HPDE6-E6E7 (cell line): ENCODE data around the gene FAM50A.
A peak's percentile ranks its signal among the peaks of the same experiment; 100 is the strongest.
"Not testable (repeated sequence)": the region's sequence is repeated elsewhere in the genome, so short reads cannot be mapped to it uniquely, and the experiment has no call there.

ENCODE experiments used
- DNase-seq: peaks from one replicate; pipeline ENCODE4 v3.0.0; 2011; ENCODE audit warnings: missing footprints; ENCODE audit errors: extremely low spot score

The FAM50A gene, protein sequence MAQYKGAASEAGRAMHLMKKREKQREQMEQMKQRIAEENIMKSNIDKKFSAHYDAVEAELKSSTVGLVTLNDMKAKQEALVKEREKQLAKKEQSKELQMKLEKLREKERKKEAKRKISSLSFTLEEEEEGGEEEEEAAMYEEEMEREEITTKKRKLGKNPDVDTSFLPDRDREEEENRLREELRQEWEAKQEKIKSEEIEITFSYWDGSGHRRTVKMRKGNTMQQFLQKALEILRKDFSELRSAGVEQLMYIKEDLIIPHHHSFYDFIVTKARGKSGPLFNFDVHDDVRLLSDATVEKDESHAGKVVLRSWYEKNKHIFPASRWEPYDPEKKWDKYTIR

DNA sequence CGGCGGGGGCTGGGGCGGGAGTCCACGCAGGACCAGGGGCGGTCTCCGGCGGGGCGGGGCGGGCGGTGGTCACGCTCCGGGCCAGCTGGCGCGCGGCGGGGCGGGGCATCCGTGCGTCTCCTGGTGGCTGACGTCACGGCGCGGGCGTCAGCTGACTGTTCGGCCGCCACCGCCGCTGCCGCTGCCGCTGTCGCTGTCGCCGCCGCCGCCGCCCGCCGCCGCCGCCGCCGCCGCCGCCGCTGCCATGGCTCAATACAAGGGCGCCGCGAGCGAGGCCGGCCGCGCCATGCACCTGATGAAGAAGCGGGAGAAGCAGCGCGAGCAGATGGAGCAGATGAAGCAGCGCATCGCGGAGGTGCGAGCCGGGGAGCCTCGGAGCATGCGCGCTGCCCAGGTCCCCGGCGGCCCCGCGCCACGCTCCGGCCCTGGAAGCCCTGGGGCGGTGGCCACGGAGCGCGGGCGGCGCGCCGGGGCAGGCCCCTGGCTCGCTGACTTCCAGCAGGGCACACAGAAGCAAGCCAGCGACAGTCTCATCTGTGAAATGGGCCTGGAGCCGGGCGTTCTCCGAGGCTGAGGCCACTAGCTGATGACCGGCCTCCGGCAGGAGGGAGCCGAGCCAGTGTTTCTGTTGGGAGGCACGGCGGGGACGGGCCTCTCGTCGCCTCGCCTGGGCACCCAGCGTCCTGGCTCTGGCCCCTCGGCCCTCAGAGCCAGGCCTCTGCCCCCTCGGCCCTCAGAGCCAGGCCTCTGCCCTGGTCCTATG is at the start of gene FAM50A:
FAM50A (plus strand) TSS at position 150 of the 763 bp plus-strand sequence; CDS start at position 245, 95 bp downstream.
- DNase-seq = peak; percentile 81

GRCh38 chrX:154396363-154396762 is 47.6 kb upstream of the FAM50A start:
- not testable (repeated sequence) for DNase-seq

DNA sequence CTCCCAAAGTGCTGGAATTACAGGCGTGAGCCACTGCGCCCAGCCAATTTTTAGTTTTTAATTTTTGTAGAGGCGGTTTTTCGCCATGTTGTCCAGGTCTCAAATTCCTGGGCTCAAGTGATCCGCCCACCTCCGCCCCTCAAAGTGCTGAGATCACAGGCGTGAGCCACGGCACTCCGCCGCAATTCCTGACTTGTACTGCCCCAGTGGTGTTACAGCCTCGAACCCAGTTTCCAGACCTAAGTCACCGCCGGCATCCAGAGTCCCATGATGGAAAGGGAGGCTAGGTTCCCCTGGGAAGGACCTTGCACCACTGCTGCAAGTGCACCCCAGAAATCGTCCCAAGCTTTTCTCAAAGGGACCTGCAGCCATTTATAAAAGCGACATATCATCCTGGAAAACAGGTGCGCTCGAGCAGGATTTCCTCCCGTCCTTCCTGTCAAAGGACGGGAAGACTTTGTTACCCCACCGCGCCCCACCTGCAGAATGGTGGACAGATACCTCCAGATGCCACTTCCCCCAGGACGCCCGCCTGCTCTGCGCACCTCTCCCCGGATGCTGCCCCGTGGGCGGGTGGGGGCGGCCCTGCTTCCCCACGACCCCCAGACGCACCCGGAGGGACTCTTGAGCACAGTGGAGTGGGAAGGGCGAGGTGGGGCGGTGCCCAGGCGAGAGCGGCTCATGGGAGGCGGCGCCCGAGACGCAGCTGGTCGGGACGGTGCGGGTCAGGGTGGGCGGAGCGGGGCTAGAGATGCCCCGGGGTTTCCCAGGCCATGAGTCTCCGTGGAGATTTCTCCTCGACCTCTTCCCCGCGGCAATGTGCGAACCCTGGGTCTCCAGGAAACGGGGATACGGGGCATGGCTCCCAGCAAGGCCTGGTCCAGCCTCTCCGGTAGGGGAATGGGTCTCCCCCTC is 46.7 kb upstream of the FAM50A start:
- peak; percentile 74 for DNase-seq

DNA sequence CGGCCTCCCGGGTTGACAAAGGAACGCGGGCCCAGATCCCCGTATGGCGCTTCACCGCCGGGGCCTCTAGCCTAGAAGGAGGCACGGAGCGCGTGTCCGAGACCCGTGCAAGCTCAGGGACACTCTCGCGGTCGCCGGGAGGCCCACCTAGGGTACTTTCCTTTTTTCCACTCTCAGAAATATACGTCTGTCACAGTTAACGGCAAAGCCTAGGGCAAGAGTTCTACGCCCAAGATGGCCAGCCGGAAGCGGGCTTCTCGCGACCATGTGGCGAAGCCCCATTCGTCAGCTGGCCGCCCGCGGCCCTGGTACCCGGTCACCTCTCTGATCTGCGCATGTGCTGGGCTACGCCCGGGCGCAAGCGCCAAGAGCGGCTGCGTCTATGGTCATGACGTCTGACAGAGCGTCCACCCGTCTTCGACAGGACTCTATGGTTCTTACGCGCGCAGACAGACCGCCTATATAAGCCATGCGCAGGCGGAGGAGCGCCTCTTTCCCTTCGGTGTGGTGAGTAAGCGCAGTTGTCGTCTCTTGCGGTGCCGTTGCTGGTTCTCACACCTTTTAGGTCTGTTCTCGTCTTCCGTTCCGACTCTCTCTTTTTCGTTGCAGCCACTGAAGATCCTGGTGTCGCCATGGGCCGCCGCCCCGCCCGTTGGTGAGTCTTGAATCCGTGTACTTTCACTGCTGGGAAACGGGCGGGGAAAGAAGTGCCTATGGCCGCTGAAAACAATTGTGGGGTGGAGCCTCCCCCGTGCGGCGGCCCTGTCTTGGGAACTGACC is 45.9 kb upstream of the FAM50A start, which contains the start of gene RPL10:
RPL10 (plus strand) TSS at position 490 of the 780 bp plus-strand sequence; CDS start at position 633, 143 bp downstream.
- DNase-seq = peak; percentile 100

DNA sequence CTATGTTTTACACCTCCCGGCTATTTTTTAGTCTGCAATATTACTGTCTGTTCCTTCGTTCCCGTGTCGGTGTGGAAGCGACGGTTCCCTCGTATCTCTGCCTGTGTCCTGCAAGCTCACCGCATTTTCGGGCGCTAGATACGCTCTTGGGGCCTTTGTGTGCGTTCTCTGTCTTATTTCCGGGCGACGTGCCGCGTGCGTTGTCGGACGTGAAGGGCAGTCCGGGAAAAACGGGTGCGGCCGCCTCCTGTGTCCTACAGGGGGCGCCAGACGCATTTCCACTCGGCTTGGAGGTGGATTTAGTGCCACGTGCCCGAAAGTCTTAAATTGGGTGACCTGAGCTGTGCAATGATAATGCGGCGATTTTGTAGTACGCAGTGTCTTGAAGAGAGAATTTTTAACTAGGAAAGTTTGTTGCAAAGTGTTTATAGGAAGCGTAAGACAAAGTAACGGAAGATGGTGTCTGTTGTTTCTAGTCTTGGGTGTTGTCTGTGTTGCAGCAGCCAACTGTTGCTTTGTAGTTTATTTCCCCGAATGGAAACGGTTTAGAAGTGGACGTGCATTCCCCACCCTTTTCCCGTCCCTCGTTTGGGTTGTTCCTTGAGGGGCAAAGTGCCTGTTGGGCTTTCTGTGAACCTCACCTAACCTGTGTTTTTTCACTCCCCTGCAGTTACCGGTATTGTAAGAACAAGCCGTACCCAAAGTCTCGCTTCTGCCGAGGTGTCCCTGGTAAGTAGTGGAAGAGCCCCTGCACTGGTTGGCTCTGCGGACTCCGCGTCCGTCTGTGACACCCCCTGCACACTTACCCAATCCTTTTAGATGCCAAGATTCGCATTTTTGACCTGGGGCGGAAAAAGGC is 45.0 kb upstream of the FAM50A start:
- no peak for DNase-seq

- DNase-seq = no peak
These were observed 44.2 kb upstream of the FAM50A start for GRCh38 chrX:154399527-154400368.

- DNase-seq = not testable (repeated sequence)
These were observed 43.5 kb upstream of the FAM50A start for GRCh38 chrX:154400369-154400817.

DNA sequence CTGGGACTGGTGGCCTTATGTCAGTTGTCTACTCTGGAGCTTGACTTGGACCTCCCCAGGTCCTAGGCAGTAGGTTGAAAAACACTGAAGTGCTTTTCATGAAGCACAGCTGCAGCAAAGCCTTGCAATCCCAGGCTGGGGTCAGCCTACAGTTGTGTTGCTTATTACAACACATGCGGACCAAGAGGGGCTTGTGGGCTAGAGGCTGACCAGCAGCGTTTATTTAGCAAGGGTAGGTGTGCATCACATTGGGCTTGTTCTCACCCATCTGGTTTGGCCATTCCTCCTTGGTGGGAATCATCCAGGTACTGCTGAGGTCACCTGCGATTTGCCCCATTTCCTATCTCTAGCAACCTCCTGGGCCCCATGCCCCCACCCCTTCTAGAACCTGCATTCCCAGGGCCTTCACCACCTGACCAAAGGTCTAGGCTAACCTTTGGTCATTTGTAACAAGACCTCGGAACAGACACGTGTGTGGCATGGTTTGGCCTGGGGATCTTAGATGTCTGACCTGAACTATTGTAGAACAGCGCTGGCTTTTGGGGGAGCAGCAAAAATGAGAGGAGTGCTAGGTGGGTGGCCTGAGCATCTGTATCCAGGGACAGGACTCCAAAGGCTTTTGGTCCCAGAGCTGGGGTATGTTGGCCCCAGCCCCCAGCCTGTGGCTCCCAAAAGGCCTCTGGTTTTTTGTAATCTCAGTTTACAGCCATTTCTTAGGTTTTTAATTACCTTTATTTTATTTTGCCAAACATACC is 42.7 kb upstream of the FAM50A start:
- DNase-seq = no peak

GRCh38 chrX:154401918-154402621 is 41.9 kb upstream of the FAM50A start:
- DNase-seq = peak; percentile 68

DNA sequence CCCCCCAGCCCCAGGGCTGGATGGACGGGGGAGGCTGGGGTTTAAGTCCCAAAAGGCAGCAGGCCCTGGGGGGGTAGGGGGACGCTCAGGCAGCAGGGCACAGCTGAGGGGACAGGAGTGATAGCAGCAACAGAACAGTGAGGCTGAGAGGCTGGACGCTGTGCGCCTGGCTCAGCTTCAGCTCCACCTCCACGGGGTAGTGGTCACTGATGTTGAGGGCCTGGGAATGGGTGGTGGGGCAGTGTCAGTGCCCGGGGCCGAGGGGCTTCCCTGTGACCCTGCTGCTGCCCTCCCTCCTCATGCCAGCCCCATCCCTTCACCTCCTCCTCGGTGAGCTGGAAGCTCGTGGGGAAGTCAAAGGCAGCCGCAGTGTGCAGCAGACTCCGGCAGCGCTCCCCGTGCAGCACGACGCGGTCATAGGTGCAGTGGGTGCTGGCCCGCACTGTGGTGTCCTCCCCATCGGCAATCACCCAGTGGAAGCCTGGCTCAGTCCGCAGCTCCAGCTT is 41.3 kb upstream of the FAM50A start:
- no peak for DNase-seq

- DNase-seq = no peak
These were observed 40.7 kb upstream of the FAM50A start for GRCh38 chrX:154403192-154403591.

GRCh38 chrX:154403858-154404257 is 40.1 kb upstream of the FAM50A start:
- DNase-seq = no peak

GRCh38 chrX:154404625-154405192 is 39.2 kb upstream of the FAM50A start:
- no peak for DNase-seq

DNA sequence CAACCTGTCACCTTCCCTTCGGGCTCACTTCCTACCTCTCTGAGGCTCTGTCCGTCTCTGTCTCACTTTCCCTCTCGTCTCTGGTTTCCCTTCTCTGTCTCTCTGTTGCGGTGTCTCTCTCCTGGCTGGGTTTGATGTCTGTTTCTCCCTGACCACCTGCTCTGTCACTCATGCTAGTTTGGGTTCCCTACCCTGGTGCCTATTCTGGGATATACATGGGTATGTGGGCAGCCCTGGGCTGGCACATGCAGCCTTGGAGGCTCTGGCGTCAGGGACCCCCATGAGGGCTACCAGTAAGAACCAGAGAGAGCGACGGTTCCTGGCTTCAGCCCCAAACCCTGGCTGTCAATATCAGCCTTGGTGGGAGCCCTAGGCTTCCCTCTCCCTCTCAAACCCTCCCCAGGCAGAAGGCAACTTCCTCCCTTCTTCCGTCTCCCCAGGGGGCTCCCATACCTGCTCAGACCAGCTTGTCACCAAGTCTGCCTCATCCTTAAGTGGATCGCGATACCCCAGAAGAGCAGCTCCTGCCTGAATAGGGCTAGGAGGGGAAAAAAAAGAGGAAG is 35.2 kb upstream of the FAM50A start:
- no peak for DNase-seq

DNA sequence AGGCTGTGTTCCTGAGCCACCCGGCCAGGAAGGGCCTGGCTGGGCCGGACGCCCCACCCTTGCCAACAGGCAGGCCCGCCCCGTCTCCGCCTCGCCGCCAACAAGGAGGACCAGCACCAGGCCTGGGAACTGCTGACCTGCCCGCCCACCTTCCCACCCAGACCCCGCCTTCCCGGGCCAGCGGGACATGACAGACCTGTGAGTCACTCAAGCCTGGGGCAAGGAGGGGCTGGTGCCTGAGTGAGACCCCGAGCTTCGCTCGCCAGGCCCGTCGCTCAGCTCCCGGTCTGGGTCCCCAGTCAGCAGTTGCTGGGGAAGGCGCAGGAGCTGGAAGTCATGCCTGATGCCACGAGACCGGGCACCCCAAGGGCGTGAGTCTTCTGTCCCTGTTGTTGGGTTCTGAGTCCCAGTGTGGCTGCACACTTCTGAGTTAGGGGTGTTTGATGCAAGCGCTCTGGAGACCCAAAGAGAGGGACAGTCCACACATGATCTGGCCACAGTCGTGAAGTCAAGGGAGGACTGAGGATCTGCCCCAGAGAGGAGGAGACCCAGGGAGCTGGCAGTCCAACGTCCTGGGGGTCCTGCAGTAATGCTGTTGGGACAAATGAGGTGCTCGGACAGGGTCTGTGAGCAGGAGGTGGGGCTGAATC is 34.6 kb upstream of the FAM50A start, which contains the start of gene DNASE1L1:
DNASE1L1 (minus strand) TSS at position 33 of the 650 bp plus-strand sequence. CDS start 3,686 bp downstream, outside the sequence.
- peak; percentile 85 for DNase-seq

- DNase-seq = peak; percentile 72
These were observed 32.0 kb upstream of the FAM50A start for GRCh38 chrX:154411981-154412340.
